Testis (tissue), 3 donors: ENCODE data around the gene SLC12A4. TPM values are rescaled to one million over a fixed set of nuclear protein-coding genes. Genes with fewer than 3 reads are reported as not detected.
"Not testable (repeated sequence)": the region's sequence is repeated elsewhere in the genome, so short reads cannot be mapped to it uniquely, and the experiment has no call there.

ENCODE experiments used
- DNase-seq: peaks from one replicate; pipeline ENCODE4 v3.0.0-alpha.2; 2019
- H3K27ac ChIP-seq, 2 donors: fragments of 200-600 bp; sonication (generic); one replicate each; pipeline ENCODE4 v1.5.1; 2019
- H3K27me3 ChIP-seq: fragments of 200-600 bp; sonication (generic); one replicate; pipeline ENCODE4 v1.5.1; 2019
- H3K36me3 ChIP-seq: fragments of 200-600 bp; sonication (generic); one replicate; pipeline ENCODE4 v1.5.1; 2017; ENCODE audit warnings: low read depth; ENCODE audit errors: missing control alignments
- H3K4me1 ChIP-seq: fragments of 200-600 bp; sonication (generic); one replicate; pipeline ENCODE4 v1.5.1; 2019
- H3K4me3 ChIP-seq, 2 donors: fragments of 200-600 bp; sonication (generic); one replicate each; pipeline ENCODE4 v1.5.1; 2017 to 2019
- H3K9me3 ChIP-seq: fragments of 200-600 bp; sonication (generic); one replicate; pipeline ENCODE4 v1.5.1; 2017
- CTCF ChIP-seq, 3 experiments: fragments of 450-650 bp in 2 of 3; fragments of 200-600 bp in 1 of 3; sonication (generic) in 1 of 3; IDR thresholded peaks; one replicate each; pipeline ENCODE4 v1.5.1; 2016 to 2019; ENCODE audit warnings: antibody characterized with exemption in 3 of 3, mild to moderate bottlenecking in 2 of 3, moderate library complexity in 1 of 3
- POLR2A ChIP-seq: fragments of 450-650 bp; IDR thresholded peaks from one replicate; pipeline ENCODE4 v1.6.1; 2017; ENCODE audit warnings: antibody characterized with exemption, mild to moderate bottlenecking, moderate library complexity
- WGBS, 2 donors: methylation state at CpG; one replicate each; pipeline ENCODE4 v1.1.5; 2018; 5-methylcytosine and 5-hydroxymethylcytosine counted together
- intact Hi-C: fragments of 100-400 bp; cut with DNase I; formaldehyde crosslinking; loops from one replicate; pipeline ENCODE4 v1.15.1; 2023; ENCODE audit warnings: low total_unique reads
- polyA plus RNA-seq: library from polyadenylated mRNA; stranded (reverse); fragments of 350-450 nt; fragmentation: Illumina TruSeq; extraction: RNeasy Lipid Tissue Mini Kit (QIAGEN cat#74804); gene quantifications from one replicate; pipeline ENCODE4 v1.2.3, GENCODE V29; 2014; ENCODE audit warnings: low read depth, low replicate concordance; ENCODE audit not compliant: insufficient read depth
- total RNA-seq, 2 donors: library from RNA; depleted of rRNA; stranded (reverse); fragments of >200 nt; gene quantifications; one replicate each; pipeline ENCODE4 v1.2.3, GENCODE V29; 2016

SLC12A4 gene
- total and polyA plus RNA-seq, 3 donors from 2014 or later = 46.7 to 68.4 (median 64.3) TPM

GRCh38 chr16:67919622-67920221 is 48.7 kb downstream of the SLC12A4 start:
- intact Hi-C loops = loop anchor here (10.0 kb wide), 1 partner anchor 125 kb away; no protein-coding TSS in a partner anchor
- Histone ChIP-seq H3K4me3 (no peak overlapping the region), H3K27ac (no peak overlapping the region), H3K4me1 (peaks cover 13% of the 10 kb centered on the region), H3K36me3 (no peaks in the 10 kb centered on the region), H3K9me3 (no peaks in the 10 kb centered on the region), H3K27me3 (no peaks in the 10 kb centered on the region)
- no peak for DNase-seq
- 83 to 86% methylated on average over 6 of the region's 6 CpGs for WGBS, 2 donors
- TF ChIP-seq CTCF (IDR thresholded peaks at IDR 0.05) (no peak), POLR2A (no peak)

GRCh38 chr16:67917852-67918236 is 50.6 kb downstream of the SLC12A4 start:
- no peaks in the 10 kb centered on the region for H3K9me3 ChIP-seq
- no peak overlapping the region for H3K27ac ChIP-seq
- no peak overlapping the region for H3K4me3 ChIP-seq
- no peaks in the 10 kb centered on the region for H3K27me3 ChIP-seq
- intact Hi-C loops = loop anchor here (10.0 kb wide), 1 partner anchor 127 kb away; no protein-coding TSS in a partner anchor
- H3K4me1 ChIP-seq = peaks cover 13% of the 10 kb centered on the region
- 71 to 84% methylated on average over 4 of the region's 4 CpGs for WGBS, 2 donors
- no peaks in the 10 kb centered on the region for H3K36me3 ChIP-seq
- TF ChIP-seq POLR2A = no peak
- no peak for TF ChIP-seq CTCF (IDR thresholded peaks at IDR 0.05)
- no peak for DNase-seq

GRCh38 chr16:67917140-67917851 is 51.1 kb downstream of the SLC12A4 start:
- TF ChIP-seq CTCF (IDR thresholded peaks at IDR 0.05) (no peak), POLR2A (no peak)
- 50 to 58% methylated on average over 5 to 6 of the region's 6 CpGs for WGBS, 2 donors

GRCh38 chr16:67915831-67916723 is 52.4 kb downstream of the SLC12A4 start:
- Histone ChIP-seq H3K4me1 (peaks cover 13% of the 10 kb centered on the region), H3K4me3 (no peak overlapping the region), H3K36me3 (no peaks in the 10 kb centered on the region), H3K9me3 (no peaks in the 10 kb centered on the region), H3K27ac (no peak overlapping the region), H3K27me3 (no peaks in the 10 kb centered on the region)
- TF ChIP-seq POLR2A (no peak), CTCF (IDR thresholded peaks at IDR 0.05) (no peak)
- no peak for DNase-seq
- intact Hi-C loops = loop anchor here (10.0 kb wide), 1 partner anchor 129 kb away; no protein-coding TSS in a partner anchor
- WGBS, 2 donors = 82 to 84% methylated on average over 7 of the region's 7 CpGs

More at GRCh38 chr16:67917140-67917851, 51.1 kb downstream of the SLC12A4 start:
- H3K27ac ChIP-seq = no peak overlapping the region
- DNase-seq = no peak
- peaks cover 13% of the 10 kb centered on the region for H3K4me1 ChIP-seq
- H3K36me3 ChIP-seq = no peaks in the 10 kb centered on the region
- H3K9me3 ChIP-seq = no peaks in the 10 kb centered on the region
- no peak overlapping the region for H3K4me3 ChIP-seq
- H3K27me3 ChIP-seq = no peaks in the 10 kb centered on the region
- intact Hi-C loops = loop anchor here (10.0 kb wide), 1 partner anchor 128 kb away; no protein-coding TSS in a partner anchor

- H3K9me3 ChIP-seq, DNase-seq, H3K4me3 ChIP-seq, H3K36me3 ChIP-seq, H3K27ac ChIP-seq, H3K27me3 ChIP-seq: not testable (repeated sequence)
- peaks cover 13% of the 10 kb centered on the region for H3K4me1 ChIP-seq
- 80 to 83% methylated on average over 2 of the region's 2 CpGs for WGBS, 2 donors
- intact Hi-C loops = loop anchor here (10.0 kb wide), 1 partner anchor 129 kb away; no protein-coding TSS in a partner anchor
These were observed 53.0 kb downstream of the SLC12A4 start for GRCh38 chr16:67915496-67915769.
